ENCODE data around the gene CMIP. TPM values are rescaled to one million over a fixed set of nuclear protein-coding genes. Genes with fewer than 3 reads are reported as not detected.

CMIP gene
- total and polyA plus RNA-seq, 10 of the 15 experiments (the other 5 are each of a cell fraction or from before 2014, with no cell fraction given): 1.2 to 43.2 (median 4.4) TPM

- peak; percentile 48; the same call in 1 of the 2 replicates for TF ChIP-seq POLR2A (IDR thresholded peaks at IDR 0.05; ENCODE audit: low read depth, low read length)
These were observed 294.3 kb downstream of the CMIP start (continued) for GRCh38 chr16:81738783-81739496.

DNA sequence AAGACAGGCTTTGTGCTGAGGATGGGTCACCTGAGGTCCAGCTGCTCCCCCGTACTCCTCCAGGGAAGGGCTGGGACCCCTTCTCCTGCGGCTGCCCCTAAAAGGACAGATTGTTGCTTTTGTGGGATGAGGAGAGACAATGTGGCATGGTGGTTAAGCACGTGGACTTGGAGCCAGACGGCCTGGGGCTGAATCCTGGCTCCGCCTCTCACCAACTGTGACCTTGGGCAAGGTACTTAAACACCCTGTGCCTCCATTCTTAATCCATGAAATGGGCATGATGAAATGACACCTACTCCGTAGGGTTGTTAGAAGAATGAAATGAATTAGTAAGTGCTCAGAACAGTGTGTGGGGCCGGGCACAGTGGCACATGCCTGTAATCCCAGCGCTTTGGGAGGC is 294.9 kb downstream of the CMIP start:
- ChIA-PET POLR2A (interaction anchor here (0.6 to 2.0 kb wide), 9 partner anchors 9 to 134 kb away, joined by 3 to 7 read pairs (median 4); no protein-coding TSS in a partner anchor), CTCF (interaction anchor here (0.8 to 7.3 kb wide), 22 partner anchors 8 to 703 kb away, joined by 3 to 73 read pairs (median 4); no protein-coding TSS in a partner anchor), RAD21 (ENCODE audit: unreplicated experiment) (interaction anchor here (0.7 to 4.6 kb wide), 27 partner anchors 9 to 737 kb away, joined by 3 to 47 read pairs (median 5); partner anchors contain the start of gene PLCG2), SMC1A (ENCODE audit: uncharacterized antibody, unreplicated experiment) (interaction anchor here (0.7 to 5.1 kb wide), 28 partner anchors 9 to 534 kb away, joined by 3 to 48 read pairs (median 7); partner anchors contain the start of gene PLCG2)
- peak overlapping the region; percentile 67; the same call in 1 of the 2 replicates for H3K9ac ChIP-seq (ENCODE audit: control insufficient read depth, insufficient read depth, low read length)
- H4K20me1 ChIP-seq (ENCODE audit: control insufficient read depth, insufficient read depth): no peaks in the 10 kb centered on the region
- H3K4me2 ChIP-seq (ENCODE audit: control insufficient read depth, insufficient read depth): peak overlapping the region; percentile 96
- peaks cover 29% of the 10 kb centered on the region for H3K4me1 ChIP-seq (ENCODE audit: control insufficient read depth, insufficient read depth, low read length)
- intact Hi-C loops (cut with micrococcal nuclease; ENCODE audit: unreplicated experiment): loop anchor here (2.0 to 10.0 kb wide), 5 partner anchors 117 to 735 kb away; partner anchors contain the start of genes CENPN and CMC2
- peak overlapping the region; percentile 21; the same call in 1 of the 2 replicates for H2AFZ ChIP-seq (ENCODE audit: control insufficient read depth, low read depth, low read length)
- no peak for ATAC-seq
- no peak for FAIRE-seq
- TF ChIP-seq POLR2A (IDR thresholded peaks at IDR 0.05; ENCODE audit: low read depth, low read length): no peak
- no peak for TF ChIP-seq HDGF (IDR thresholded peaks at IDR 0.05)
- no peak for TF ChIP-seq LARP7 (IDR thresholded peaks at IDR 0.05)
- TF ChIP-seq ASH2L (IDR thresholded peaks at IDR 0.05; ENCODE audit: borderline replicate concordance, low read depth): no peak
- TF ChIP-seq NFYA (IDR thresholded peaks at IDR 0.05; ENCODE audit: borderline replicate concordance, low read depth, low read length): no peak
- TF ChIP-seq ZNF24 (IDR thresholded peaks at IDR 0.05): no peak
- no peak for TF ChIP-seq ESRRA (IDR thresholded peaks at IDR 0.05; ENCODE audit: low read length)
- no peak for TF ChIP-seq HDAC2 (IDR thresholded peaks at IDR 0.05)
- TF ChIP-seq RAD51 (IDR thresholded peaks at IDR 0.05): no peak
- no peak for TF ChIP-seq SMAD1 (IDR thresholded peaks at IDR 0.05; ENCODE audit: low read depth, partially characterized antibody)
- H3K79me2 ChIP-seq (ENCODE audit: control insufficient read depth, insufficient read depth, low read length): peaks cover 7% of the 10 kb centered on the region
- H3K36me3 ChIP-seq (ENCODE audit: control insufficient read depth in 2 of 2, insufficient read depth in 2 of 2, low read length in 1 of 2): no peaks in the 10 kb centered on the region
- peak overlapping the region; percentile 78 for H3K27ac ChIP-seq (ENCODE audit: control insufficient read depth, insufficient read depth)
- H3K9me3 ChIP-seq (replicated peaks; ENCODE audit: control insufficient read depth, insufficient read depth, low read length): no peaks in the 10 kb centered on the region
- in situ Hi-C loops (cut with MboI): loop anchor here (5.0 kb wide), 2 partner anchors 537 to 707 kb away; no protein-coding TSS in a partner anchor
- no TSS peak for BruUV-seq (replicated peaks)
- WGBS (ENCODE audit: insufficient coverage, insufficient replicate concordance, low lambda C conversion rate, missing lambda C conversion rate): 15% methylated on average over 8 of the region's 8 CpGs
- no peaks in the 10 kb centered on the region for H3K27me3 ChIP-seq (replicated peaks in 1 of 2; ENCODE audit: control insufficient read depth in 2 of 2, insufficient read depth in 2 of 2, low read length in 1 of 2)
- DNase-seq (ENCODE audit: low read depth, low spot score): no peak
- H3K4me3 ChIP-seq: peak overlapping the region; percentile 64

Data from GM12878 (cell line).